GM21723 (cell line): ENCODE results near the gene WDR37.
A peak's percentile ranks its signal among the peaks of the same experiment; 100 is the strongest.
"Not testable (repeated sequence)": the region's sequence is repeated elsewhere in the genome, so short reads cannot be mapped to it uniquely, and the experiment has no call there.

ENCODE experiments used
- ATAC-seq: cut with Tn5 transposase; IDR thresholded peaks from one replicate; pipeline ENCODE4 v1.9.1; 2021; ENCODE audit warnings: mild to moderate bottlenecking, moderate library complexity; ENCODE audit not compliant: unreplicated experiment

WDR37 gene

DNA sequence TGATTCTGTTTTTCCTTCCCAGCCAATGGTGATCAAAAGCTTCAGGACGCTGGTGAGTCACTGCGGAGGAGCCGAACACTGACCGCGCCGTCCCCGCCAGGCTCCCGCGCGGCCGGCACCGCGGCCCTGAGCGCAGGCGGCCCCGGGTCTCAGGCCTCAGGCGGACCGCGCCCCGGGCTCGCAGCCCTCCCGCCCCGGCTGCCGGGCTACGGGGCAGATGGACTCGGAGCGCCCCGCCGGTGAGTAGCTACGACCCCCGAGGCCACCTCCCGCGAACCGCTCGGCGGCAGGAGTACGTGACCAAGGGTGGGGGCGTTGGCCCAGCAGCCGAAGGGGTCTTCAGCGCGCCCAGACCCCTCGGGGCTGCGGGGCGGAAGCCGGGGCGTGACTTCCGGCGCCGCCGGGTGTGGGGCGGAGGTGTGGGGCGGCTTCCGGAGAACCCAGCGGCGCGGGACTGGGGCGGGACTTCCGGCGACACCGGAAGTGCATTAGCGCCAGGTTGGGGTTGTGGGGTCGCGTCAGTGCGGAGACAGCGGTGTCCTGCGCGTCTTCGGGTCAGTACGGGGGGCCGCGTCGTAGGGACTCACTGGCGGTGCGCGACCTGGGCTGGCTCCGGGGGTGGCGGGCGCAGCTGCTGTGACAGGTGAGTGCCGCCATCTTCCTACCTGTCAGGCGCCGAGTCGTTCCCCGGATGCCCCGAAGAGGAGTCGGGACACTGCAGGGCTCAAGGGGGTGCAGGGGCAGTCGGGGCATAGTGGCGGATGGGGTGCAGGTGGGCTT, at the start of gene WDR37:
TSS of gene WDR37 (plus strand) at position 60 of the 780 bp plus-strand sequence. CDS start 15,771 bp downstream, outside the sequence.
- peak; percentile 93 for ATAC-seq

- no peak for ATAC-seq
These were observed 49.6 kb upstream of the WDR37 start for GRCh38 chr10:1006573-1006972.

DNA sequence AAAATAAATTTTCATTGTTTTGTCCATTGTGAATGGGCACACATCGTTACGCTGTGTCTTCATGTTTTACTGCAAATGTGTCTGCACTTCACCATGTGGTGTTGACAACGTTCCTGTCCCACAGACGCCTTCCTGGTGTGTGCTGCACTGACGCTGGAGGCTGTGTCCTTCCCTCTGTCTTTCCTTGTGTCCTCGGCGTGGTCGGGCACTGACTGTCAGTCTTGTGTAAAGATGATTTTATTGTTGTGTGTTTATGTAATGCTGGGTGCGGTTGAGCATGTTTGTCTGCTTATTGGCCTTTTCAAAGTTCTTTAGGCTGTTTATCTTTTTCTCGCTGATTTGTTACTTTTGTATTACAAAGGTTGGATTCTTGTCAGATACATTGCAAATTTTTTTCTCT, 48.6 kb upstream of the WDR37 start:
- ATAC-seq: no peak

DNA sequence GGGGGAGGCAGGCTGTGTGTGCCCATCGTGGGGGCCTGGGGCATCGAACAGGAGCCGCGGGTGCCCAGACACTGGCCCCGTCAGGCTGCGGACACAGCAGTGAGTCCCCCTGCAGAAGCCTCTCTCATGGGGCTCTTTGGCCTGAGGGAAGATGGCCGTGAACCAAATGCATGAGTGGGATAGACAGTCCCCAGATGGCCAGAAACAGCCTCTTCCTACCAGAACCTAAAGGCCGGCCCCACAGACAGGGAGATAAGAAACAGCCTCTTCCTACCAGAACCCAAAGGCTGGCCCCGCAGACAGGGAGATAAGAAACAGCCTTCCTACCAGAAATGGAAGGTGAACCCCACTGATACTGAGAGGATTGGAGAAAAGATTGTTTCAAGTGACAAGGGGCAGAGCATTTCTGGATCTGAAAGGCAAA, 47.1 kb upstream of the WDR37 start:
- no peak for ATAC-seq

- not testable (repeated sequence) for ATAC-seq
These were observed 46.2 kb upstream of the WDR37 start for GRCh38 chr10:1009947-1010346.

DNA sequence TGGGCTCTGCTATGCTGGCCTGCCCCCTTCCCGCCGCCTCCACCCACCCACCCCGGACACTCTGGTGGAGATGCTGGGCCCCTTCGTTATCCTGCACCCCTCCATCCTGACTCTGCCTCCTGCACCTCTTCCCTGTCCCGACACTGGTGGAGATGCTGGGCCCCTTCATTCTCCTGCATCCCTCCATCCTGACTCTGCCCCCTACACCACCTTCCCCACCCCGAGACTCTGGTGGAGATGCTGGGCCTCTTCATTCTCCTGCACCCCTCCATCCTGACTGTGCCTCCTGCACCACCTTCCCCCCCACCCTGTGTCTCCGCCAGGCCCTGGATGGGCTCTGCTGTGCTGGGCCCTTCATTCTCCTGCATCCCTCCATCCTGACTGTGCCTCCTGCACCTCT, 45.5 kb upstream of the WDR37 start:
- ATAC-seq: no peak

- ATAC-seq: no peak
These were observed 44.5 kb upstream of the WDR37 start for GRCh38 chr10:1011696-1012095.

DNA sequence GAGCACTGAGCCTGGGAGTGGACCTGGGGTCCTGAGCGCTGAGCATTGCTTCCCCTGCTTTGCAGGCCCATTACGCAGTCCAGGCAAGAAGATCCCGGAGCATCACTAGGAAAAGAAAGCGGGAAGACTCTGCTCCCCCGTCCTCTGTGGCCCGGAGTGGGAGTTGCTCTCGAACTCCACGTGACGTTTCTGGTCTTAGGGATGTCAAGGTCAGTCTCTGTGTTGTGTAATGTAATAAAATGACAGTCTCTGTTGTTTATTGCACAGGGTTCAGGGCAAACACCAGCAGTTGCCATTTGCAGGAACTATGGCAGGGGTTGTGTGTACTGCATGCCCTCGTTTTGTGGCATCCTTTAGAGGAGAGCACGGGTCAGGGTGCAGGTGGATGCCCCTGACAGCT, 40.5 kb upstream of the WDR37 start:
- no peak for ATAC-seq

GRCh38 chr10:1019362-1019761, 36.8 kb upstream of the WDR37 start:
- no peak for ATAC-seq

DNA sequence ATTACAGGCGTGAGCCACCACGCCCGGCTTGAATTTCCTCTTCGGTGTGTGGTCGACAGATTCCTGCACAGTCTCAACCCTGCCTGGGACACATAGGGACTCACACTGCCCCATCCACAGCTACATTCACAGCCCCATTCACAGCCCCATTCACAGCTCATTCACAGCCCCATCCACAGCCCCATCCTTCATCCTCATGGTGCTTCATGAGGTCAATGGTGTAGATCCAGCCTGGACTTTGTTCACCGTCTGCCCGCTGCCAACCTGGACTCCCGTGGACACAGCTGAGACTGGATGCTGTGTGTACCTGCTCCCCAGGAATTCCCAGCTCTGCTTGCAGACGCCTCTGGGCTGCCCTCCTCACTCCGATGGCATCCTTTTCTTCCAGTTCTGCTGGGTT, 35.7 kb upstream of the WDR37 start:
- no peak for ATAC-seq

GRCh38 chr10:1020958-1021357, 35.2 kb upstream of the WDR37 start:
- ATAC-seq: no peak

DNA sequence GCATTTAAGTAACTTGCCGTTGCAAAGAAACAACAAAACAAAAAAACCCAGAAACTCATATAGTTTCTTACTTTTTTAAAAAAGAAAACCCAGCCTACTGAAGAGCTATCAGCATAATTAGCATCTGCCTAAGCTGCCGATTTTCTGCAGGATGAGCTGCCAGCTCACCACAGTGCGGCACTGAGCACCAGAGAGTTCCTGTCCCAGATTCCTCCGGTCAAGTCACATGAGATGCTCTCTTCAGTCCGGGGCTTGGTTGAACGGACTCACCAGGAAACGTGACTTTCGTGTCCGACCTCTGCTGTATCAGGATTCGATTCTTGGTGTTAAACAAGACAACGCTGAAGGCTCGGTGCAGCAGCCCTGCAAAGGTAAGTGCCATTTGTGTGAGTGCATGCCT, 33.8 kb upstream of the WDR37 start:
- ATAC-seq: no peak

GRCh38 chr10:1024103-1024502, 32.1 kb upstream of the WDR37 start:
- no peak for ATAC-seq

- no peak for ATAC-seq
These were observed 30.5 kb upstream of the WDR37 start, which contains the start of gene IDI2 for GRCh38 chr10:1025683-1026082. TSS of gene IDI2 (minus strand) at chr10:1025859. CDS start at chr10:1024723, 1,136 bp downstream.

DNA sequence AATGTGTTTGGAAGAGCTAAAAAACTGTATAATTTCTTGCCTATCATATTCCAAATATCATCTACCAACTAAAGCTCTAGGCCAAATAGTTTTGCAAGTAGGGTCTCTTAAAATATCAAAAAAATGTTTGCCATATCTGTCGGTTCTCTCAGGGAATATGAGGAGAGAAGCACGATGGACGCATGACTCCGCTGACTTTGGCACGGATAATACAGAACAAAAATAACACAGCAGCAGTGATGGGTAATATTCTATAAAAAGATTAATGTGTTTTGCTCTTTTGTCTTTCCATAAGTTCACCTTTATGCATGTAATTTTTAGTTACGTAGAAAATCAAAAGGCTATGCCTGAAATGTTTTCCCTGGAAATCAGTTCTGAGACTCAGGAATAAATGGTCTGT, 29.6 kb upstream of the WDR37 start:
- ATAC-seq: no peak

- no peak for ATAC-seq
These were observed 26.3 kb upstream of the WDR37 start for GRCh38 chr10:1029838-1030237.

DNA sequence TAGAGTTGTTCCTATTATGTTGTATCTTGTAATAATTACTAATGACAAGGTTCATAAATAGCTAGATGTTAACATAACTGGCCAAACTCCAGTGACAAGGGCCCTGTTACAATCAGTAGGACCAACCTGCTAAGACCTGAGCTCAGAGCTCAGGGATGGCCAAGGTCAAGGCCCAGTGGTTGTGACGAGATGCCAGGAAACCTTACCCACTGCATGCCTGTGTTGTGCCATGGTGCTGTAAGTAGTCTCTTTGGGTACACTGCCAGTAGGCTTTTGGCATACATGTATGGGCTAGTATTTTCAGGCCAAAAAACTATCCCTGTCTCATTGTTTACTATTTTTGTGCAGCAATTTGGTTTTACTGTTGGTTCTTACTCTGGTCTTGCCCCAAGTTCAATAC, 22.6 kb upstream of the WDR37 start:
- no peak for ATAC-seq

- no peak for ATAC-seq
These were observed 21.4 kb upstream of the WDR37 start for GRCh38 chr10:1034758-1035157.

DNA sequence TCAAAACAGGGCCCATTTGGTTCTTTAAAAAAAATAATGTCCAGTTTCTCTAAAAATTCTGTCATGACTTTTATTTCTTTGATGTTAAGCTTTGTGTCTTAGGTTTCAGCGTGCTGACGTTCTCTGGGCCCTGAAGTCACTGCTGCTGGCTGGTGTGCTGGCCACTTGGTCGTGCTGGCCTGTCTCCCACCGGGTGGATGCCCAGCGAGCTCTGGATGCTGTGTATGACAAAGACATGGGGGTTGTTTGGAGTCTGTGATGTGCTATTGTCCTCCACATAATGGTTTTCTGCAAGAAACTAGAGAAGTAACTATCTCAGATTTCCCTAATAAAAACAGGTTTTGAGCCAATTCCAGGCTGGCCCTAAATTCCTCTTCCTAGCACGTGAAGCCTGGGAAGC, 21.0 kb upstream of the WDR37 start:
- no peak for ATAC-seq

- peak; percentile 91 for ATAC-seq
These were observed 19.8 kb upstream of the WDR37 start for GRCh38 chr10:1036341-1036791.

DNA sequence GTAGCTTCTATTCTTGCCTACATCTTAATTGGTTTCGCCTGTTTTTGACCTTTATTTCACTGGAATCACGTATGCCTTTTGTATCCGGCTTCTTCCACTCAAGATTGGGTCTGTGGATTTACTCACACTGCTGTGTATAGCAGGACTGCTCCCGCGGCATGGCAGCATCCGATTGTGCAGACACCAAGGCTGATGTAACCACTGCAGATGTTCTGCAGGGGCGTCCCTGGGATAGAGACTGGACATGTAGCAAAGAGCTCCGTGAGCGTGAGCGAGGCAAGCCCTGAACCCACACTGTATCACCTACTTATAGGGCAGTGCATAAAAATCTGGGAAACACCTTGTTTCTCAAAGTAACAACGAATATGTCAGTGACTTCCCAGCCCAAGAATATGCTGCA, 19.1 kb upstream of the WDR37 start:
- ATAC-seq: no peak

DNA sequence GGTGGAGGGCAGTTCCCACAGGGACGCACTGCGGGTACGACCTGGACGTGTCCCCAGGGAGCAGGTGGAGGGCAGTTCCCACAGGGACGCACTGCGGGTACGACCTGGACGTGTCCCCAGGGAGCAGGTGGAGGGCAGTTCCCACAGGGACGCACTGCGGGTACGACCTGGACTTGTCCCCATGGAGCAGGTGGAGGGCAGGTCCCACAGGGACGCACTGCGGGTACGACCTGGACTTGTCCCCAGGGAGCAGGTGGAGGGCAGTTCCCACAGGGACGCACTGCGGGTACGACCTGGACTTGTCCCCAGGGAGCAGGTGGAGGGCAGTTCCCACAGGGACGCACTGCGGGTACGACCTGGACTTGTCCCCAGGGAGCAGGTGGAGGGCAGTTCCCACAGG, 17.4 kb upstream of the WDR37 start:
- not testable (repeated sequence) for ATAC-seq

DNA sequence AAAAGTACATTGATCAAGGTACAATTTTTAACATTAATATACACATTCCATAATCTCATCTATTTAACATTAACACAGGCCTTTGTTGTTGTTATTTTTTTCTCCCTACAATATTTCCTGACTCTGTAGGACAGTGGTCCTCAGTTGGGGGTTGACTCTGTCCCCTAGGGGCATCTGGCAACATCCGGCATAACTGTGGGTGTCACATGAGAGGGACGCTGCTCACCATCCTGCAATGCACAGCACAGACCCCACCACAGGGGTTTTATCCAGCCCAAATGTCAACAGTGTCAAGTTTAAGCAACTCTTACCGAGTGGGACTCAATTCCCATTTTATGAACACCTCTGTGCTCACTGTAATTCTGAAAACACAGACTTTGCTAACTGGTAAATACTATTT, 16.1 kb upstream of the WDR37 start:
- ATAC-seq: no peak
